Hepatocyte (in vitro differentiated cells): ENCODE measurements around the gene COG4. TPM values are rescaled to one million over a fixed set of nuclear protein-coding genes. Genes with fewer than 3 reads are reported as not detected.

Experiments
- DNase-seq: peaks from one replicate; pipeline ENCODE4 v3.0.0-alpha.2; 2016; ENCODE audit warnings: low spot score
- H2AFZ ChIP-seq: fragments of 200-600 bp; sonication (generic); 2 replicates; pipeline ENCODE4 v1.6.0; 2016; ENCODE audit warnings: antibody characterized with exemption, mild to moderate bottlenecking
- H3K27ac ChIP-seq: fragments of 200-600 bp; sonication (generic); 2 replicates; pipeline ENCODE4 v1.5.1; 2016; ENCODE audit warnings: mild to moderate bottlenecking
- H3K27me3 ChIP-seq: fragments of 200-600 bp; sonication (generic); 2 replicates; pipeline ENCODE4 v1.6.1; 2016
- H3K36me3 ChIP-seq: fragments of 200-600 bp; sonication (generic); replicated peaks from 2 replicates; pipeline ENCODE4 v1.5.1; 2016; ENCODE audit warnings: low read depth; ENCODE audit not compliant: insufficient read depth
- H3K4me1 ChIP-seq: fragments of 200-600 bp; sonication (generic); 2 replicates; pipeline ENCODE4 v1.5.1; 2016; ENCODE audit warnings: mild to moderate bottlenecking, moderate library complexity; ENCODE audit not compliant: insufficient read depth
- H3K4me2 ChIP-seq: fragments of 200-600 bp; sonication (generic); 2 replicates; pipeline ENCODE4 v1.6.0; 2016
- H3K4me3 ChIP-seq: fragments of 200-600 bp; sonication (generic); 2 replicates; pipeline ENCODE4 v1.5.1; 2016; ENCODE audit warnings: mild to moderate bottlenecking
- H3K79me2 ChIP-seq: fragments of 200-600 bp; sonication (generic); 2 replicates; pipeline ENCODE4 v1.6.0; 2017; ENCODE audit warnings: mild to moderate bottlenecking
- H3K9me2 ChIP-seq: fragments of 200-600 bp; sonication (generic); replicated peaks from 2 replicates; pipeline ENCODE4 v1.6.0; 2017; ENCODE audit warnings: mild to moderate bottlenecking; ENCODE audit not compliant: insufficient read depth
- H3K9me3 ChIP-seq: fragments of 200-600 bp; sonication (generic); 2 replicates; pipeline ENCODE4 v1.5.1; 2016; ENCODE audit warnings: low read depth, mild to moderate bottlenecking
- H4K20me1 ChIP-seq: fragments of 200-600 bp; sonication (generic); 2 replicates; pipeline ENCODE4 v1.6.0; 2016; ENCODE audit warnings: mild to moderate bottlenecking; ENCODE audit not compliant: insufficient read depth, poor library complexity, severe bottlenecking
- CTCF ChIP-seq: fragments of 200-600 bp; sonication (generic); IDR thresholded peaks from 2 replicates; pipeline ENCODE4 v1.5.1; 2016; ENCODE audit warnings: antibody characterized with exemption, mild to moderate bottlenecking; ENCODE audit not compliant: poor library complexity
- EZH2 ChIP-seq: fragments of 200-600 bp; sonication (generic); IDR thresholded peaks from 2 replicates; pipeline ENCODE4 v1.6.1; 2016; ENCODE audit warnings: antibody characterized with exemption, mild to moderate bottlenecking, borderline replicate concordance
- EZH2phosphoT487 ChIP-seq: fragments of 200-600 bp; sonication (generic); IDR thresholded peaks from one replicate; pipeline ENCODE4 v1.6.1; 2018; ENCODE audit warnings: antibody characterized with exemption, mild to moderate bottlenecking, low read depth, moderate library complexity; ENCODE audit not compliant: unreplicated experiment, severe bottlenecking
- WGBS: methylation state at CpG from one replicate; pipeline ENCODE4 v1.1.6; 2016; ENCODE audit warnings: low lambda C conversion rate; ENCODE audit errors: missing lambda C conversion rate; 5-methylcytosine and 5-hydroxymethylcytosine counted together
- polyA plus RNA-seq: library from polyadenylated mRNA; unstranded; fragments of >200 nt; fragmentation: Nextera tagmentation; extraction: Ambion mirVana; gene quantifications from 2 replicates; pipeline ENCODE4 v1.2.1, GENCODE V29; 2016
- total RNA-seq: library from RNA; depleted of rRNA; stranded (reverse); fragments of >200 nt; gene quantifications from 2 replicates; pipeline ENCODE4 v1.2.3, GENCODE V29; 2014

The COG4 gene
- total and polyA plus RNA-seq, 2 experiments from 2014 or later = 45.9 to 48.9 TPM

- 93% methylated on average over 9 of the region's 9 CpGs for WGBS
- H3K27ac ChIP-seq = no peak overlapping the region
- no peak overlapping the region for H3K4me3 ChIP-seq
- H3K27me3 ChIP-seq = no peaks in the 10 kb centered on the region
- no peaks in the 10 kb centered on the region for H3K9me2 ChIP-seq
- DNase-seq = no peak
- no peaks in the 10 kb centered on the region for H3K79me2 ChIP-seq
- H2AFZ ChIP-seq = no peak overlapping the region
- no peaks in the 10 kb centered on the region for H3K36me3 ChIP-seq
- no peak overlapping the region for H3K4me2 ChIP-seq
- no peaks in the 10 kb centered on the region for H3K9me3 ChIP-seq
- H4K20me1 ChIP-seq = no peaks in the 10 kb centered on the region
- H3K4me1 ChIP-seq = no peaks in the 10 kb centered on the region
- no peak for TF ChIP-seq CTCF
- TF ChIP-seq EZH2phosphoT487 = no peak
- TF ChIP-seq EZH2 = no peak
These were observed 27.8 kb downstream of the COG4 start for GRCh38 chr16:70495425-70496182.

- no peaks in the 10 kb centered on the region for H3K36me3 ChIP-seq
- no peaks in the 10 kb centered on the region for H3K9me2 ChIP-seq
- TF ChIP-seq CTCF (no peak), EZH2 (no peak), EZH2phosphoT487 (no peak)
These were observed 28.6 kb downstream of the COG4 start for GRCh38 chr16:70494777-70495176.

GRCh38 chr16:70494202-70494770, 29.1 kb downstream of the COG4 start:
- WGBS = 68% methylated on average over 5 of the region's 5 CpGs
- no peaks in the 10 kb centered on the region for H3K9me2 ChIP-seq
- H3K9me3 ChIP-seq = no peaks in the 10 kb centered on the region
- H3K27ac ChIP-seq = no peak overlapping the region
- H3K79me2 ChIP-seq = no peaks in the 10 kb centered on the region
- H3K27me3 ChIP-seq = no peaks in the 10 kb centered on the region
- DNase-seq = no peak
- TF ChIP-seq CTCF (no peak), EZH2 (no peak), EZH2phosphoT487 (no peak)
- no peaks in the 10 kb centered on the region for H3K4me1 ChIP-seq
- no peaks in the 10 kb centered on the region for H4K20me1 ChIP-seq
- no peaks in the 10 kb centered on the region for H3K36me3 ChIP-seq
- no peak overlapping the region for H3K4me2 ChIP-seq
- H2AFZ ChIP-seq = no peak overlapping the region
- no peak overlapping the region for H3K4me3 ChIP-seq

More at GRCh38 chr16:70494777-70495176, 28.6 kb downstream of the COG4 start:
- Histone ChIP-seq H3K27ac (no peak overlapping the region), H3K4me3 (no peak overlapping the region), H3K9me3 (no peaks in the 10 kb centered on the region), H2AFZ (no peak overlapping the region), H3K4me2 (no peak overlapping the region), H4K20me1 (no peaks in the 10 kb centered on the region), H3K27me3 (no peaks in the 10 kb centered on the region), H3K4me1 (no peaks in the 10 kb centered on the region), H3K79me2 (no peaks in the 10 kb centered on the region)
- DNase-seq = no peak
- 95% methylated on average over 2 of the region's 2 CpGs for WGBS
